ENCODE measurements around the gene CLEC3B.

Gene CLEC3B

DNA sequence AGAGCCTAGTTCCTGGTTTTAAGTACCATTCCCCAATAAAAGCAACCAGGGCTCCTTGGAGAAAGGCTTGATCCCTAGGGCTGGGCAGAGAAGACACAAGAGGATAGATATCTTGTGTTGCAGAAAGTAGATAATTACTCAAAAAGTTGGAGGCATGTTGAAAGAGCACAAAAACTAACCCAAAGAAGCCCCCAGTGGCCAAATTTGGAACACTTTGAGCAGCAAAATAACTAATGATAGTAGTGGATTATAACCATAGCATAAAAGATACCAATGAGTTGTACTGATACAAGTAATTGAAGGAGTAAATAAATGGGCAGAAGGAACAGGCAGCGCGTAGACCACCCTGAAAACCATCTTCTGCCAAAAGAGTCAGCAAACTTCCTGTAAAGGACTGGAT is 38.0 kb upstream of the CLEC3B start:
- FAIRE-seq (no peak), DNase-seq (ENCODE audit: insufficient read length, low spot score) (no peak)
- TF ChIP-seq, protein P1, sequence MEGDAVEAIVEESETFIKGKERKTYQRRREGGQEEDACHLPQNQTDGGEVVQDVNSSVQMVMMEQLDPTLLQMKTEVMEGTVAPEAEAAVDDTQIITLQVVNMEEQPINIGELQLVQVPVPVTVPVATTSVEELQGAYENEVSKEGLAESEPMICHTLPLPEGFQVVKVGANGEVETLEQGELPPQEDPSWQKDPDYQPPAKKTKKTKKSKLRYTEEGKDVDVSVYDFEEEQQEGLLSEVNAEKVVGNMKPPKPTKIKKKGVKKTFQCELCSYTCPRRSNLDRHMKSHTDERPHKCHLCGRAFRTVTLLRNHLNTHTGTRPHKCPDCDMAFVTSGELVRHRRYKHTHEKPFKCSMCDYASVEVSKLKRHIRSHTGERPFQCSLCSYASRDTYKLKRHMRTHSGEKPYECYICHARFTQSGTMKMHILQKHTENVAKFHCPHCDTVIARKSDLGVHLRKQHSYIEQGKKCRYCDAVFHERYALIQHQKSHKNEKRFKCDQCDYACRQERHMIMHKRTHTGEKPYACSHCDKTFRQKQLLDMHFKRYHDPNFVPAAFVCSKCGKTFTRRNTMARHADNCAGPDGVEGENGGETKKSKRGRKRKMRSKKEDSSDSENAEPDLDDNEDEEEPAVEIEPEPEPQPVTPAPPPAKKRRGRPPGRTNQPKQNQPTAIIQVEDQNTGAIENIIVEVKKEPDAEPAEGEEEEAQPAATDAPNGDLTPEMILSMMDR (IDR thresholded peaks at IDR 0.05; ENCODE audit: insufficient read depth, missing control alignments) = no peak

DNA sequence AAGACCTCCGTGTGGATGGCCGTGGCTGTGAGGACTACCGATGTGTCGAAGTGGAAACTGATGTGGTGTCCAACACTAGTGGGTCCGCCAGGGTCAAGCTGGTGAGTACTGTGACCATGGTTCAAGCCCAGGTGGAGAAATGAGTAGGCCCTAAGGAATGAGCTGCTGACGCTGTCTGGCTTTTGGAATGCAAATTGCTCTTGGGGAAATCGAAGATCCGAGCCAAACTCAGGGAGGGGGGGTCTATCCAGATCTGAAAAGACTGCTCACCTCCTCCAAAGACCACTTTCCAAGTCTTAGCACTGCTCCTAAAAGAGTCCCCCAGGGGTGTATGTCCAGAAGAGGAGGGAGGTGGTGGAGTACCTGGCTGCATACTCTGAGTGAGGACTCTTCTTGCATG is 37.0 kb upstream of the CLEC3B start:
- FAIRE-seq = no peak
- no peak for DNase-seq (ENCODE audit: insufficient read length, low spot score)
- TF ChIP-seq, protein P1 (IDR thresholded peaks at IDR 0.05; ENCODE audit: insufficient read depth, missing control alignments) = no peak

DNA sequence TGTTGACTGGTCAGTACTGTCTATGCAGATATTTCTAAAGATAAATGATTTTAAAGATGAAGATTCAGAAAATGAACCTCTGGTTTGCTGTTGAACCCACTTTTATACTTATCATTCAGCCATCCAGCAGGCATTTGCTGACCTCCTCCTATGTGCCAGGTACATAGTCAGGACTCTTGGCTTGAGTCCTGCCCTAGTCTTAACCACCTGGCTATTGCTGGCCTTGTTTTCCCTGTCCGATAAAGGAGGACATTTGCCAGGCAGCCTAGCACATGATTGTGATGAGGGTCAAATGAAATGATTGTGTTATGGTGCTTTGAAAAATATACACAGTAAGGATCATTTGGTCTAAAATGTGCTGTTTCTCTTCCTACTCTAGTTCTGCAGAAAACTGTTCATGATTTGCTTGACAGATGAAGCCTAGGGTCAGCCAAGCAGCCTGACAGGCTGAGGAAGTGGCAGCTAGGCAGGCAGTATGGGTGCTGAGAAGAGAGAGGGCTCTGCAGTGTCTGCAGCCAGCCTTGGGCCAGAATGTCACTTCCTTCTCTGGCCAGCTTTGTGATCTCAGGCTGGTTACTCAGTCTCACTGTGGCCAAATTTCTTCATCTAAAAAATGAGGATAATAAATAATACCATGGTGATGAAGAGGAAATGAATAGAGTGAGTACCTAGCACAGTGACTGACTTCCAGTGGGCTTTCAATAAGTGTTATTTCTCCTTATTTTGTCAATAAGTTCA is 36.3 kb upstream of the CLEC3B start:
- no peak for FAIRE-seq
- DNase-seq (ENCODE audit: insufficient read length, low spot score) = no peak
- TF ChIP-seq, protein P1 (IDR thresholded peaks at IDR 0.05; ENCODE audit: insufficient read depth, missing control alignments) = no peak

DNA sequence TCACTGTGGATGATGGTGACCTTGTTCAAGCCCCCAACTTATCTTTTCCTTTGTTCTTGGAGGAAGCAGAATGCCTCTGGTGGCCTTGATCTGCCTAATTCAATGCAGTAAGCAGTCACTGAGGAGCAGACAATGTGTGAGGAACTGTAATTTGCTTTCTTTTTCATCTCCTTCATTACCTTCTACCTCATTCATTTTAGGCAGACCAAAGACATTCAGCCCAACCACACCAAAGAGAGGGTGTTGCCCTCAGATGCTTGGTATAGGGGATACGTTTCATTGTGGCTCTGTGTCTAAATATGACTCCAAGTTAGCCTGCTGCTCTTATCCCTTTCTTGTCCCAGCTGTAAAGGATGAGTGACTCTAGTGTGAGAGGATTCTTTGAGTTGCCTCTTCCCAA is 34.8 kb upstream of the CLEC3B start:
- FAIRE-seq (no peak), DNase-seq (ENCODE audit: insufficient read length, low spot score) (no peak)
- TF ChIP-seq, protein P1 (IDR thresholded peaks at IDR 0.05; ENCODE audit: insufficient read depth, missing control alignments) = no peak

DNA sequence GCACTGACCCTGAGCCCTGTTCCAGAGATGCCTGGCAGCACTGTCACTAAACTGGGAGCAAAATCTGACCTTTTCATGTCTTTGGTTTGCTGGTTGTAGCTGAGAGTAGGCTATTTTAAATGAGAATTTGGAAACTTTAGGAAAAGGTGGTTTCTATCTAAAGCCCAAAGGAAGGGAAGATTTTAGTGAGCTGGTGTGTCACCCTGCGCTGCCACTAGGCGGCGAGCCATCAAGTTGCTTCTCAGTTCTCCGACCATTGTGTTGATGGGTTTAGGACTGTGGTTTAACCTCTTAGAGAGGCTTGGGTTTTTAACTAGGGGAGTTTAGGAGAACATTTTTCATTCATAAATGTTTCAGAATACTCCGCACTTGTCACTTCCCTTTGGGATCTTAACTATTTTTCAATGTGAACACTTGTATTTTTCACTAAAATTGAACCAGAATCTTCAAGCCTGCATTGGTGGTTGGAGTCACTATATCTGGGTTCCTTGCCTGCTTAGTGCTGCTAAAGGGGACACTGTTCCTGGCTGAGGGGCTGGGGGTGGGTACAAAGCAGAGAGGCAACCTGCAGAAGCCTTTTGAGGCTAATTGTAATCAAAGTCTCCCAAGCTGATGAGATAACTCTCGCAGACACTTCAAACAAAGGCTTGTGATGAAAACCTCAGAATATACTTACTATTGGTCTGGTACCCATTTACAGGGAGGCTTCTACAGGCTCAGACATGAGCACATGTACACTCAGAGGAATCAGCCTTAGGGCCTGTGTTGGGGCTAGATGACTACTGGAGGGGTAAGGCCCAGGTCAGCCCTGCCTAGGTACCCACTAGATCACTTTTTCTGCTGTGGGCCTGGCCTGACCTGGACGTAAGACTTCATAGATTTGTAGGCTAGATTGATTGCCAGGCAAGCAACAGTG is 33.3 kb upstream of the CLEC3B start:
- no peak for FAIRE-seq
- TF ChIP-seq, protein P1 (IDR thresholded peaks at IDR 0.05; ENCODE audit: insufficient read depth, missing control alignments) = peak; percentile 41
- no peak for DNase-seq (ENCODE audit: insufficient read length, low spot score)

DNA sequence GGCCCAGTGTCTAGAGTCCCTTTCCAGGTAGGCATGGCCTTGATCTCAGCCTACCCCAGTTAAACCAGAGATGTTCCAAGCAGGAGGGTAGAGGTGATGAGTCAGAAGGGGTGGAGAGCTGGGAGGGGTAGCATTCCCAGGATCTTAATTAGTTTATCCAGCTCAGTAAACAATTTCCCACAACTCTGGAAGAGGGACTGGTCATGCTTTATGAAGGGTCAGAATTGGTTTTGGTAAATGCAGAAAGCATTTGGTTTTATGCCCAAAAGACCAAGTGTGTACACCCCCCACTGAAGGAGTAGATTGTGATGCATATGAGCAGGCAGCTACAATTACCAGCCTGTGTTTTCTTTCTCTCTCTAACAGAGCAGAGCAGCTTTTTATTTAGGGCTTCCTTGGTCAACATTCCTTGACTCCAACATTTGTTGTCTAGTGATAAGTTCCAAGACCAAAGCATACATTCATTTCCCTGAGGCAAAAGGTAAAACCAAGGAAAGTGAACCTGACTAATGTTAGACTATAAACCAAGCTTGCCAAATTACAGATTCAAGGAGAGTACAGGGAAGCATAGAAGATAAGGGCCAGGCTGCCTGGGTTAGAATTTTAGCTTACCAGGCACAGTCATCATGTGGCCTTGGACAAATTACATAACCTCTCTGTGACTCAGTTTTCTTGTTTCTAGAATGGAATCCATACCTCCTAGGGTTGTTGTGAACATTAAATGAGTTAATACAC is 32.5 kb upstream of the CLEC3B start:
- TF ChIP-seq, protein P1 (IDR thresholded peaks at IDR 0.05; ENCODE audit: insufficient read depth, missing control alignments) = no peak
- DNase-seq (ENCODE audit: insufficient read length, low spot score) = no peak
- no peak for FAIRE-seq
